Endothelial cell of hepatic sinusoid (primary cell): ENCODE results near the gene TIAM1.

ENCODE experiments used
- in situ Hi-C: cut with HindIII; loops from 2 replicates; pipeline ENCODE4 v1.10.0; 2017; ENCODE audit warnings: low sequenced_read_pairs

TIAM1 gene

DNA sequence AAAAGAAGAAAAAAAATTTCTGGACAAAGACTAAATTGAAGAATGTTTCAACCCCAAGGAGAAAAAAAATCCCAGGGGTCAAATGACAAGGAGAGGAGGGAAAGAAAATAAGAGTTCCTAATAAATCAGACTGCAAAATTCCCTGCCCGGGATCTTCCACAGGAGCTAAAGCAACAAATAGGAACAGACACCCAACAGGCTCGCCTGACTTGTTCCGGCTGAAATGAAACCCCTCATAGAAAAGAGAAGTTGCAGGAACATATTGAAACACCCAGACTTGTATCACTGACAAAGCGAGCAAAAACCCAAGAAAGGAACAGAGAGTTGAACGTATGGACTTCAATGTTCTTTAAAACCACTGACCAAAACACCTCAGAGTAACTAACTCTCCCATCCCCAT is 123.0 kb downstream of the TIAM1 start:
- in situ Hi-C loops, result loop anchor here (5.0 kb wide), 3 partner anchors 51 to 301 kb away; no protein-coding TSS in a partner anchor

DNA sequence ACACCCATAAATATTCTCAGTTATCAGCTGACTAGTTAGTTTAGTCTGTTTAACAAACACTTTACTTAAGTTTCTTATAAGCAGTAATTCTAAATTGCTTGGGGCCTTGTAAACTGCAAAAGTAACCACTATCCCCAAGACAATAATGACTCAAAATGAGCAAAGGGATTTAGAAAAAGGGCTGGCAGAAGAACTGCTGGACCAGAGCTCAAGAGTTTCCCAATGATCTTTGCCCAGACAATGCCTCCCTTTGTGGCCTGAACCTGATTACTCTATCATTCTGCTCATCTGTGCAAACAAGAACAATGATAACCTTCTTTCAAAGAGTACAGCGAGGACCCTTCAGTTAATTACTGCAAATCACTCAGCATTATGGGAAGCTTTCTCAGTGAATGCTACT is 123.5 kb downstream of the TIAM1 start:
- in situ Hi-C loops, result loop anchor here (5.0 kb wide), 3 partner anchors 52 to 302 kb away; no protein-coding TSS in a partner anchor

DNA sequence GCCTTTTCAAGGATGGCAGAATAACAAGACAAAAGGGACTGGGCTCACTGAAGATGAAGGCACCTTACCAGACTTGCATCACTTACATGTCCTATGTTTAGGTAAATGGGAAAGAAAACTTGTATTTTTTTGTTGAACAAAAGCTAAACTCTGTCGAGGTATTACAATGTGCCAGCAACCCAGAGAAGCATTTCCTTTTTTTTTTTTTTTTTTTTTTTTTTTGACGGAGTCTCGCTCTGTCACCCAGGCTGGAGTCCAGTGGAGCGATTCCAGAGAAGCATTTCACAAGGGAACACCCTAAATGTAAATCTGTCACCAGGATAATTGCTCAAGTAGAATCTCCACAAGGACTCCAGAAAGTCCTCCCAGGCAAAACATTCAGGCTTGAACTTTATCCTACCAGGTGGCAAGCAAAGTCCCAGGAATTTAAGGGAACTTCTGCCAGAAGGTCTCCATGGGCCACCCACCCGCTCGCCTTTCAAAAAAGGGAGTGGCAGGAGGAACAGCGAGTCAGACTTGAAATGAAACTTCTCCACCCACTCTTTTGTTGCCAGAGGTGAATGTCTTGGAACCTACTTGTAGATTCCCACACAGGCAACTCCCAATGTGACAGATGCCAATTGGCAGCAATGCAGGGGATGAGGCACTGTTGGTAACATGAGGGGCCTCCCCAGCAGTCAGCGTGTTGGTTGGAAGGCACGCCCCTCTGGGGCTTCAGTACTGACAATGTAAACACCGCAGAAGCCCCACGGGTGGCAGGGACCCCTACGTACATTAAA is 125.0 kb downstream of the TIAM1 start:
- in situ Hi-C loops, result no loop called here

DNA sequence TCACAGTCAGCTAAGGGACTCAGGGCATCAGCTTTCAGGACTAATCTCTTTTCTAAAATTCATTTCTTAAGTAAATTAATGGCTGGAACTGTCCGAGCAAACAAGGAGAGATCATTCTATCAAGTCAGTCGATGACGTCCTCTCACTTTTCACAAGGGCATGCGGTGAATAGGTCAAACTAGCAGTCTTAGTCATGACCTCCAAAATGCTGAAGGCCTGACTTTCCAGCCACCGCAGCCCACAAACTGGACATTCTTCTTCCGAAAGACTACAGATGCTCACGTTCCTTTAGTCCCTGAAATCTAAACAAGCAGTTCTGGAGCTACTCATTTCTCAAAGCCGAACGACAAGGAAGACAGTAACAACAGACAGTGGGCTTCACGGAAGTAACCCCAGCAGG is 127.9 kb downstream of the TIAM1 start:
- in situ Hi-C loops, result no loop called here

DNA sequence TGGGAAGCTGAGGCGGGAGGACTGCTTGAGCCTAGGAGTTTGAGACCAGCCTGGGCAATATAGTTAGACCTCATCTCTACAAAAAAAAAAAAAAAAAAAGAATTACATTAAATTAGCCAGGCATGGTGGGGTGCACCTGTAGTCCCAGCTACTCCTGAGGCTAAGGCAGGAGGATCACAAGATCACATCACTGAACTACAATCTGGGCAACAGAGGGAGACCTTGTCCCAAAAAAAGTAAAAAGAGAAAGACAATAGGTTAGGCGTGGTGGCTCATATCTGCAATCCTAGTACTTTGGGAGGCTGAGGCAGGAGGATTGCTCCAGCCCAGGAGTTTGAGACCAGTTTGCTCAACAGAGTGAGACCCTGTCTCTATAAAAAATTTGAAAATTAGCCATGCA is 130.3 kb downstream of the TIAM1 start:
- in situ Hi-C loops, result no loop called here

DNA sequence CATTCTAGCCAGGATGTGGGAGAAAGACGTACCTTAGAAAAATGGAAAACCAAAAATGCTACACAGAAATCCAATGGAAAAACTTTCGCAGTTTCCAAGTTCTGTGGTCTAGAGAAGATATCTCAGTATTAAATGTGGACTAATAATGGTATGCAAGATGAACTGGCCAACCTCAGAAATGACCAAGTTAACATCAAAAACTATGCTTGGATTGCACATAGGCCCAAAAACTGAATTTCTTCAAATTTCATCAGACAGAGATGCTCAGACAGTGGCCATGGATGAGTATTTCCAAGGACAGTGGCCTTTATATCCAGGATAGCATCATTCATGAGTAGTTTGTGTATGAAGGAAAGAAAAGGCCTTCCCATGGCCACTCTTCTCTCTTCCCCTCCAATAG is 132.2 kb downstream of the TIAM1 start:
- in situ Hi-C loops, result no loop called here

DNA sequence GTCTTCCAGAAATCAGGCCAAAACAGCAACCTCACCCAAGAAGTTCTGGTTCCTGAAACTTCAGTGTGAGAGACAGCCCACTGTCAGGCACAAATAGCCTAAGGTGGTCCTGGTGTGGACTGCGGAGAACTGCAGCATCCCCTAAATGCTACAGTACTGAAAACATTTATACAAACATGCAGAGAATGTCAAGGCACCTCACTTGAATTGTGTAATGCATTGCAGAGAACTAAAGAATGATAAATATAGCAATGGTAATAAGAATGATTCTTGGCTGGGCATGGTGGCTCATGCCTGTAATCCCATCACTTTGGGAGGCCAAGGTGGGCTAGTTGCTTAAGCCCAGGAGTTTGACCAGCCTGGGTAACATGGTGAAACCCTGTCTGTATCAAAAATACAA is 138.6 kb downstream of the TIAM1 start:
- in situ Hi-C loops, result no loop called here

DNA sequence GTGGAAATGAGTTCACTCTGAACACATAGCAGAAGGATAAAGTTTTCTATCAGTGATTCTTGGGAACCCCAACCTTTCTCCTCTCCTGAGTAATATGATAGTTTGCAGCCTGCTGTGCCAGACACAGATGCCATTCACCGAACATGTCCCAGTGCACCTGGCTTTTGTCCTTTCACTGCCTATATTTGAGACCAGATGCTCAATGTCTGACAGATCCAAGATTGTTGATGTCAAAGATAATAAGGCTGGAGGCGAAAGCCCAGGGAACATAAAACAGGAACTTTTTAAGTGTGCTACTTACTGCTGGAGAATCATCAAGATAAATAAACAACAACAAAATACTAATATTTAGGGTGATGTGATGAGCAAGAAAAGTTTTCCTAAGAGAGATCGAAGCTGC is 139.3 kb downstream of the TIAM1 start:
- in situ Hi-C loops, result no loop called here

DNA sequence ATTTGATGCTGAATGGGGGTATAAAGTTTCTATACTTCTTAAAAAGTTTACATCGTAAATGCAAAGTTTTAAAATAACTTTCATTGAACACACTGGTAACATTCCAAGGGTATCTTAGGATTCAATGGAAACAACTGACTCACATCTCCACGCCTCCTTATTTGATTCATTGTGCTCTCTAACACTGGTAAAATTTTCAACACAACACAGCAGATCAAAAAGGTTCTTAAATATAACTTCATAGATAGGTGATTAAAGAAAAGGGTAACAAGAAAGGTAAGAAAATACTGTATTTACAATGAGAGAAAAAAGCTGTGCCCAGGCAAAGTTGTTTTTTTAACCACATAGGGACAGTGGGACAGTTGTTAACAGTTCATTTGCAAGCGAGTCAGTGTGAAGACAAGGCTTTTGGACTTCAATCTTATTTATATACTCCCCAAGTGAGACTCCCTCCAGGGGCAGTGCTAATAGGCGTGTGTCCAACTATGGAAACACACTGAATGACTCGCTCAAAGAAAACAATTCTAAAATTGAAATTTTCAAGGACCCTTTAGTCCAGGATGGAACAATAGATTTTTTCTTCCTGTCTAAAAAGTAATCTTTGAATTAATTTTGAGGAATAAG is 140.5 kb downstream of the TIAM1 start:
- in situ Hi-C loops, result no loop called here

DNA sequence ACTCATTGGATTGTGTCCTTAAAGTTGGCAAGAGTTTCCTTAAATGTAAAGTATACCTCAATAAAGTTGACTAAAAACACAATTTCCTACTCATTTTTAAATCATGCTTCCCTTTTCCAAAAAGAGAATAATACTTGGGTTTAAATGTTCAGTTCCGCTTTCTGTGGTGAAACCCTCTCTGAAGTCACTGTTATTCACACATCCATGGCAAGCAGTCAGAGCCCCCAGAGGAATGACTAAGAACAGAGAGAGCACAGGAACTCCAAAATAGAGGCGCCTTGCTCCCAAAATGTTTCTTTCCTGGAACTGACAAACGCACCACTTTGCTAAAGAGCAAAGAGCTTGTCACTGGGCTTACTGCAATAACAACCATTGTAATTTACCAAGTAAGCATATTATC is 142.5 kb downstream of the TIAM1 start:
- in situ Hi-C loops, result no loop called here

DNA sequence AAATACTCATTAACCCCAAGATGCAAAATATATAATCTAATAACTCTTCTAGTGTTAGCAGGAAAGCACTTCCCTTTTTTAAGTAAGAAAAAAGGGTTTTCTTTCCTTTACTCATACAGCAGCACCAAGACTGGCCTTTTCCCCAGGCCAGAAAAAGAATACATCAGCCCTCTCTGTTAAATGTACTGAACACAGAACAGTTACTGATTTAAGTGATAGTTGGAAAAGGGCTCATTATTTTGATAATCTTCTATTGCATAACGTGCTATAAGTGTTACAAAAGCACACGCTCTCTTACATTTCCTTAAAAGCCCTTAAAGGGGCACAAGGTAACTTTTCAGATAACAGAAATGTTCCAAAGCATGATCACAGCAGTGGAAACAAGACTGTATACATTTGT is 142.9 kb downstream of the TIAM1 start:
- in situ Hi-C loops, result no loop called here

DNA sequence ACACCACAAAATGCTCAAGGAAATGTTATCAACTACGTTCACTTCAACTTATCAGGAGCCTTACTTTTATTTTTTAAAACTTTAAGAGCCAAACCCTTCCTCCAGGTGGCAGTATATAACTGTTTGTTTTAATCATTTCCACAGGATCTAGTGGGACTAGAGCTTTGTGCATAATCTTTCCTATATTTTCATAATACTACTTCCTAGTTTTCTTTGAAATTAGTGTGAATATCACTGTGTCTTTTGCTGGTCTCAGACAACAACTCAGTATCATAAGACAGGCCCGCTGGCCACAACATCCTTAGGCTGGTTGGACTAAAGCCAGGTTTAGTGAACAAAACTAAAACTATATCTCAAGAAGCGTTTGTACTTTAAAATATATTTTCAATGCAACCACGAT is 145.5 kb downstream of the TIAM1 start:
- in situ Hi-C loops, result no loop called here

DNA sequence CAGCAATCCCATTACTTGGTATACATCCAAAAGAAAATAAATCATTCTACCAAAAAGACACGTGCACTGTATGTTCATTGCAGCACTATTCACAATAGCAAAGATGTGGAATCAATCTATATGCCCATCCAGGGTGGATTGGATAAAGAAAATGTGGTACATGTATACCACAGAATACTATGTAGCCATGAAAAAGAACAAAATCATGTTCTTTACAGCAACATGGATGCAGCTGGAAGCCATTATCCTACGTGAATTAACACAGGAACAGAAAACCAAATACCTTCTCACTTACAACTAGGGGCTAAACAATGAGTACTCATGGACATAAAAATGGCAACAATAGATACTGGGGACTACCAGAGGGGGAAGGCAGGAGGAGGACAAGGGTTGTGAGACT is 147.3 kb downstream of the TIAM1 start:
- in situ Hi-C loops, result no loop called here

DNA sequence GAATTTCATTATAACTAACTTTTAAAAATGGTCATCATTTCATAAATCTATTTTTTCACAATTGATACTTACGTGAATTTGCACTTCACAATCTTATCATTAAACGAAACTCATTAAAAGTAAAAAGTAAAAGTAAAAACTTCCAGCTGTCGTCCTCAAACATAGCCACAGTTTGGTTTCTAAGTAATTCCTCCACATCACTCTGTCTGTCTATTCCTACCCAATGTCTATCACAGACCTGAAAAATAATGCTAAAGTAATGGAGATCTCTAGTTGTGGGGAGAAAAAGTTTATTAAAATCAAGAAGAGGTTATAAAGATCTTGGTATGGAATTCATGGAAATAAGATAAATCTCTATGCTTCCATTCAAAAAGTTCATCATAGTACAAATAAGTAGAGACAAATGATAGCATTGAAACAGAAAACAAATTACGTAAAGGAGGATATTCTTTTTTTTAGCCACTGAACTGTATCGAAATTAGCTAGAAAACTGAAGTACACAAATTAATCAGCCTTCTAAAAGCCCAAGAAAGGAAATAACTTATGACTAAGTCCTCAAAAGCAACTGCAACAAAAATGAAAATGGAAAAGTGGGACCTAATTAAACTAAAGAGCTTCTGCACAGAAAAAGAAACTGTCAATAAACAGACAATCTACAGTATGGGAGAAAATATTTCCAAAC is 148.6 kb downstream of the TIAM1 start:
- in situ Hi-C loops, result no loop called here

DNA sequence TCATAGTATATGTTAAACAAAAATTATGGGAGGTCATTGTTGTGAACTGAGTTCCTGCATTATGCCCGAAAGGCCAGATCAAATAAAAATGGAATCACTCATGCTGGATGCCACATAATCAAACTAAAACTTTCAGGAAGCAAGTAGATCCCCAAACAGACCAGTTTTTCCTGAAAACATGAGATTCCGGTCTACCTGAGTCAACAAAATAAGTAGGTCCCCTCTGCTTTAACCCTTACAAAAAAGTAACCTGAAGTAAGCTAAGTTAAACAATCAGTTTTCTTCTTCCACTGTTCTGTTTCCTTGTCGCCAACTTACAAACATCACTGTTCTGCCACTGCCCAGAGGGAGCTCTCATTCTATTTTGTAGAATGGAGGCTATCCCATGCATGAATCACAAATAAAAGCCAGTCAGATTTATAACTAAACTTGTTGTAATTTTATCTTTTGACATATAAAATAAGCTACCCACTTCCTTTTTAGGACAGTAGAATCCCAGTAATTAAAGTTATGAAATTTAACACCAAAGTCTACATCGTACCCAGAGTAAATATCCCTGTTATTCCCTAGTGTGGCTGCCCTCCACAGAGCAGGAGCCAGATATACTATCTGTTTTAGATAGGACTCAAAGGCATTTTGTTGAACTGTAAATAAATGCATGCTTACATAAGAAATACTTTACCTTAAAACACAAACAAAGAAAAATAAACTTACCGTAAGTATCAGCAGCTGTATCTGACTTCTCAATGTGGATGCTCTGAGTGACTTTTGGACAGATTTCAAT is 149.4 kb downstream of the TIAM1 start:
- in situ Hi-C loops, result no loop called here

DNA sequence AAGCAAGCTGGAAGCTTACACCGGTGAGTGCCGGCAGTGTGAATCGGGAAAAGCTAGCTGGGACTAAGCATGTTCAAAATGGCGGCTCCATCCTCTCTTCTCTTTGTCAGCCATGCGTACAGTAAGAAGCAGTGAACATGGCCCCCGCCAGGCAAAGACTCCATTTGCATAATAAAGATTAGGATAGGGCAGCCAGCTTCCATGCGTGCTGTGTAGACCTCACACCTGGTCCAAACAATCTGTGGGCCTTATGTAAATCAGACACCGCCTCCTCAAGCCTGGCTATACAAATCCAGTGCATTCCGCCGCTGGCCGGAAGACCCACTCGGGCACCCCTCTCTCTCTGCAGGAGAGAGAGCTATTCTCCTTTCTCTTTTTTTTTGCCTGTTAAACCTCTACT is 150.3 kb downstream of the TIAM1 start:
- in situ Hi-C loops, result no loop called here

DNA sequence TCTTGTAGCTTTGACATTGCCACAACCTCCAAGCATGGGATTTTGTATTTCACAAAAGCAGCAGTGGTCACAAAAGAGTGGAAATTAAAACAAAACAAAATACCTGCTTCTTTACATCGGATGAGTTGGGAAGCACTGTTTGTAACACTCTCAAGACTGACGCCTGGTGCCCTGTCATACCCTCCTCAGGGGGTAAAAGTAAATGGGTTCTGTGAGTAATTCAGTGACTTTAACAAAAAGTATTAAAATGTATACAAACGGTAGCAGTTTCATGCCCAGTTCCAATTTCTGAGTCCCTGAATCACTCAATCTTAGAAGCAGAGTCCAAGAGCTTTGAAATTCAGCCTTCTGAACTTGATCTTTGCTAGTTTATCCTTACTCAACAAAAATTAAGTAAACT is 152.5 kb downstream of the TIAM1 start:
- in situ Hi-C loops, result no loop called here

DNA sequence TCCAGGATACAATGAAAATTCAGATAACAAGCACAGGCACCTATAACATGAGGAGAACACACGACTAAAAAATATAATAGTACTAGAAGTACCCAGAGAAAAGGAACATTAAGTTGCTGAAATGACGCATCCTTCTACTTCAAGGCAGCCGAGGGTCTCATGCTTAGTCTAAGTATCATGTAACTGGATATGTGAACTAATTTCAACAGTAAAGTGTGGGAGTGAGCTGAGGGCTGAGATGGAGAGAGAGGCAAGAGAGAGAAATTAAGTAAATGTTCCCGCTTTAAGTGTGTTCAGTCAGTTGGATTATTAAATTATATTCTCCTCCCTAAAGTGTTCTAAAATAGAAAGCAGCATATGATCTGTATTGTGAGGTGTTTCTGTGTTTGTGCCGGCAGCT is 153.5 kb downstream of the TIAM1 start:
- in situ Hi-C loops, result no loop called here

DNA sequence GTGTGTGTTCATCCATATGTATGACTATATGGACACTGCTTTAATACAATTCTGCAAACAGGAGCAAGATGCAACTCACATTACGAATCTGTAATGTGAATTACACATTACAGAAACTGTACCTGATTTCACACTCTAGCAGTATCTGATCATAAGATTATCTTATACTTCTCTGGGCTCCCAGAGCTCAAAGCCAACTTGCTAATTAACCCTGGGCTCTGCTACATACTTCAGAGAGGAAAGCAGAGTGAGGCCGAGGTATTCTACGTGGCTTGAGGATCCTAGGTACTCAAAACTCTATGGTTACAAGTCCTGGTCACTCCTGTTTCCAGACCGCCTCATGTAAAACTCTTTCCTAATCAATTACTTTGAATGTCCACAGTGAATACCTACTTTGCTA is 156.6 kb downstream of the TIAM1 start:
- in situ Hi-C loops, result no loop called here

DNA sequence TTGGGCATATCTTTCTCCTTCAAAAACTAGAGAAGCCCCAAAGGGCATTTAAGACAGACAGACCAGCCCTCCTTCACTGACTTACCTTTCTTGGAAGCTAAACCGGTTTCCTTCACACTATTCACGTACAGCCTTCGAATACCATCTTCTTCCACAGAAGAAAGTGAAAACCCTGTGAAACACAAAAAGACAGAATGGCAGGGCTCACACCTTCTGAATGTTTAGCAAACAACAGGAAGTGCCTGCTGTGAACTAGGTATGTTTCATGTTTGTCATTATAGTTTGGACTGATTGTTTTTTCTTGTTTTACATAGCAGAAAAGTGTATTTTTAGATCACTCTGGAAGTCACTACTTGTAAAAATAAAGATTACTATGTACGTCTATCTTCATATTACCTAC is 157.1 kb downstream of the TIAM1 start:
- in situ Hi-C loops, result no loop called here

DNA sequence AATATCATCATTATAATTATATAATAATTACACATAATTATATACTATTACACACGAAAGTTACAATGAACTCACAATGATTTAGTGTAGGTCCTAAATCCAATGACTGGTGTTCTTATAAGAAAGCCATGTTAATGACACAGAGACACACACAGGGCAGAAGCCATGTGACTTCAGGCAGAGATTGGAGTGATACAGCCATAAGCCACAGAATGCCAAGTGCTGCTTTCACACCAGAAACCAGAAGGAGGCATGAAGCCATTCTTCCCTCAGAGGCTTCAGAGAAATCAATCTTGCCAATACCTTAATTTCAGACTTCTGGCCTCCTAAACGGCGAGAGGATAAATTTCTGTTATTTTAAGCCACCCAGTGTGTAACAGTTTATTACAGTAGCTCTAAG is 158.4 kb downstream of the TIAM1 start:
- in situ Hi-C loops, result no loop called here
